Measurements from ENCODE around the gene SCN2A. TPM values are rescaled to one million over a fixed set of nuclear protein-coding genes. Genes with fewer than 3 reads are reported as not detected.
"Not testable (repeated sequence)": the region's sequence is repeated elsewhere in the genome, so short reads cannot be mapped to it uniquely, and the experiment has no call there.

SCN2A gene
- polyA plus RNA-seq, 1 donor (not counting 4 experiments of a cell fraction or from before 2014, with no cell fraction given): 1.0 TPM

GRCh38 chr2:165390875-165391274, 151.7 kb downstream of the SCN2A start:
- no peak overlapping the region for H3K4me3 ChIP-seq (ENCODE audit: control insufficient read depth in 2 of 3, extremely low read depth in 1 of 3, insufficient read depth in 2 of 3, low read depth in 1 of 3, low read length in 3 of 3)
- dilution Hi-C loops (cut with MboI; ENCODE audit: extremely low pct_ligation_motif_present, low sequenced_read_pairs): no loop called here
- FAIRE-seq: no peak
- no peak for TF ChIP-seq CTCF (optimal IDR thresholded peaks at IDR 0.05 in 1 of 3, IDR thresholded peaks at IDR 0.05 in 1 of 3, conservative IDR thresholded peaks at IDR 0.05 in 1 of 3; ENCODE audit: extremely low read depth in 1 of 3, insufficient read depth in 2 of 3, low read length in 3 of 3)
- no peak for TF ChIP-seq EZH2 (IDR thresholded peaks at IDR 0.05; ENCODE audit: low read length)
- no peaks in the 10 kb centered on the region for H3K27me3 ChIP-seq (ENCODE audit: control insufficient read depth, extremely low read depth, insufficient read depth, low read length)
- no peaks in the 10 kb centered on the region for H3K79me2 ChIP-seq (ENCODE audit: control insufficient read depth, insufficient read depth, low read length)
- no peaks in the 10 kb centered on the region for H3K9me1 ChIP-seq (ENCODE audit: control insufficient read depth, extremely low read depth, insufficient read depth, low read length)
- no peaks in the 10 kb centered on the region for H3K4me1 ChIP-seq (ENCODE audit: control insufficient read depth, extremely low read depth, insufficient read depth, low read length)
- H2AFZ ChIP-seq (ENCODE audit: control insufficient read depth, low read length): no peak overlapping the region
- H3K9ac ChIP-seq (ENCODE audit: control insufficient read depth, extremely low read depth, insufficient read depth, low read length): no peak overlapping the region
- H3K9me3 ChIP-seq (ENCODE audit: control insufficient read depth, low read depth, low read length): no peaks in the 10 kb centered on the region
- no peaks in the 10 kb centered on the region for H4K20me1 ChIP-seq (ENCODE audit: control insufficient read depth, extremely low read depth, insufficient read depth, low read length)
- H3K27ac ChIP-seq (ENCODE audit: control insufficient read depth, insufficient read depth, low read length): no peak overlapping the region
- H3K36me3 ChIP-seq (ENCODE audit: control insufficient read depth in 2 of 2, extremely low read depth in 1 of 2, insufficient read depth in 2 of 2, low read length in 2 of 2): no peaks in the 10 kb centered on the region
- H3K4me2 ChIP-seq (ENCODE audit: control insufficient read depth, extremely low read depth, insufficient read depth, low read depth, low read length): no peak overlapping the region
- no peak for DNase-seq (ENCODE audit: low read depth, low spot score)

- Histone ChIP-seq H2AFZ (ENCODE audit: control insufficient read depth, low read length) (no peak overlapping the region), H3K36me3 (ENCODE audit: control insufficient read depth in 2 of 2, extremely low read depth in 1 of 2, insufficient read depth in 2 of 2, low read length in 2 of 2) (no peaks in the 10 kb centered on the region), H3K4me3 (ENCODE audit: control insufficient read depth in 2 of 3, extremely low read depth in 1 of 3, insufficient read depth in 2 of 3, low read depth in 1 of 3, low read length in 3 of 3) (no peak overlapping the region), H3K27me3 (ENCODE audit: control insufficient read depth, extremely low read depth, insufficient read depth, low read length) (no peaks in the 10 kb centered on the region), H3K27ac (ENCODE audit: control insufficient read depth, insufficient read depth, low read length) (no peak overlapping the region), H3K4me2 (ENCODE audit: control insufficient read depth, extremely low read depth, insufficient read depth, low read depth, low read length) (no peak overlapping the region), H3K9me1 (ENCODE audit: control insufficient read depth, extremely low read depth, insufficient read depth, low read length) (no peaks in the 10 kb centered on the region), H3K9ac (ENCODE audit: control insufficient read depth, extremely low read depth, insufficient read depth, low read length) (no peak overlapping the region), H4K20me1 (ENCODE audit: control insufficient read depth, extremely low read depth, insufficient read depth, low read length) (no peaks in the 10 kb centered on the region), H3K4me1 (ENCODE audit: control insufficient read depth, extremely low read depth, insufficient read depth, low read length) (no peaks in the 10 kb centered on the region), H3K9me3 (ENCODE audit: control insufficient read depth, low read depth, low read length) (no peaks in the 10 kb centered on the region), H3K79me2 (ENCODE audit: control insufficient read depth, insufficient read depth, low read length) (no peaks in the 10 kb centered on the region)
- DNase-seq (ENCODE audit: low read depth, low spot score) (no peak), FAIRE-seq (no peak)
- TF ChIP-seq CTCF (optimal IDR thresholded peaks at IDR 0.05 in 1 of 3, IDR thresholded peaks at IDR 0.05 in 1 of 3, conservative IDR thresholded peaks at IDR 0.05 in 1 of 3; ENCODE audit: extremely low read depth in 1 of 3, insufficient read depth in 2 of 3, low read length in 3 of 3): no peak
- no peak for TF ChIP-seq EZH2 (IDR thresholded peaks at IDR 0.05; ENCODE audit: low read length)
- dilution Hi-C loops (cut with MboI; ENCODE audit: extremely low pct_ligation_motif_present, low sequenced_read_pairs): no loop called here
Measured at GRCh38 chr2:165391791-165392190, 152.6 kb downstream of the SCN2A start.

DNA sequence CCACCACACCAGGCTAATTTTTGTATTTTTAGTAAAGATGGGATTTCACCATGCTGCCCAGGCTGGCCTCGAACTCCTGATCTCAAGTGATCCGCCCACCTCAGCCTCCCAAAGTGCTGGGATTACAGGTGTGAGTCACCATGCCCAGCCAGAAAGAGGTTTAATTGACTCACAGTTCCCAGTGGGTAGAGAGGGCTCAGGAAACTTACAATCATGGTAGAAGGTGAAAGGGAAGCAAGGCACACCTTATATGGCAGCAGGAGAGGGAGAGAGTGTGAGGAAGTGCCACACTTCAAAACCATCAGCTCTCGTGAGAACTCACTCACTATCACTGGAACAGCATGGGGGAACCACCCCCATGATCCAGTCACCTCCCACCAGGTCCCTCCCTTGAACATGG, 159.4 kb downstream of the SCN2A start:
- H3K9me1 ChIP-seq (ENCODE audit: control insufficient read depth, extremely low read depth, insufficient read depth, low read length); H3K4me3 ChIP-seq (ENCODE audit: control insufficient read depth in 2 of 3, extremely low read depth in 1 of 3, insufficient read depth in 2 of 3, low read depth in 1 of 3, low read length in 3 of 3); DNase-seq (ENCODE audit: low read depth, low spot score); H3K9ac ChIP-seq (ENCODE audit: control insufficient read depth, extremely low read depth, insufficient read depth, low read length); H4K20me1 ChIP-seq (ENCODE audit: control insufficient read depth, extremely low read depth, insufficient read depth, low read length); H3K36me3 ChIP-seq (ENCODE audit: control insufficient read depth in 2 of 2, extremely low read depth in 1 of 2, insufficient read depth in 2 of 2, low read length in 2 of 2); H2AFZ ChIP-seq (ENCODE audit: control insufficient read depth, low read length); dilution Hi-C loops (cut with MboI; ENCODE audit: extremely low pct_ligation_motif_present, low sequenced_read_pairs); H3K27me3 ChIP-seq (ENCODE audit: control insufficient read depth, extremely low read depth, insufficient read depth, low read length); H3K4me1 ChIP-seq (ENCODE audit: control insufficient read depth, extremely low read depth, insufficient read depth, low read length); H3K79me2 ChIP-seq (ENCODE audit: control insufficient read depth, insufficient read depth, low read length); H3K9me3 ChIP-seq (ENCODE audit: control insufficient read depth, low read depth, low read length); H3K4me2 ChIP-seq (ENCODE audit: control insufficient read depth, extremely low read depth, insufficient read depth, low read depth, low read length); H3K27ac ChIP-seq (ENCODE audit: control insufficient read depth, insufficient read depth, low read length); FAIRE-seq: not testable (repeated sequence)

Measured in keratinocyte (primary cell).